ENCODE measurements around the gene ORM2.
"Not testable (repeated sequence)": the region's sequence is repeated elsewhere in the genome, so short reads cannot be mapped to it uniquely, and the experiment has no call there.

ORM2 gene

DNA sequence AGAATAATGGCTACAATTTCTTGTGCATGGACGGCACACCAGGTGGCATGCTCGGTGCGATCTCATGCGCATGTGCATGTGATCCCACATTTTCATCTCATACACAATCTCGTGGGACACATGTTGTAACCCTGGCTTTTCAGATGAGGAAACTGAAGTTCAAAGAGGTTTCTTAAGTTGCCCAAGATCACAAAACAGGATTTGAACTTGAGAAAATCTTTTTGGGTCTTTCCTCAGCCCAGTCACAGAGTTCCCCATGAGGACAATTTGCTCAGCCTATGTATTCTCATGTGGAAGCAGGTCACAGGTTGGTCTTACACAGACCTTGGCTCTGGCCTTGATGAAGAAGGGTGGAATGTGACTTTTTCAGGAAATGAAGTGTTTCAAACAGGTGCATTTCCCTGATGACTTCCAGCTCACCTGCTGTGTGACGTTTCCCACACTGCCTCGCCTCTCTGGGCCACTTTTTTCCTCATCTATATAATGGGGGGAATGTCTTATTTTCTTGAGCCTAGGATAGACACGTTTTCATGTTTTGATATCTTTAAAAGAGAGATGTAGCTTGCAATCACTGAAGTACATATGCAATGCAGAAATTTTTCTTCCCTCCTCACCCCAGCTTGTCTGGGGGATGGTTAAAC is 13.8 kb upstream of the ORM2 start:
- no peak for FAIRE-seq

DNA sequence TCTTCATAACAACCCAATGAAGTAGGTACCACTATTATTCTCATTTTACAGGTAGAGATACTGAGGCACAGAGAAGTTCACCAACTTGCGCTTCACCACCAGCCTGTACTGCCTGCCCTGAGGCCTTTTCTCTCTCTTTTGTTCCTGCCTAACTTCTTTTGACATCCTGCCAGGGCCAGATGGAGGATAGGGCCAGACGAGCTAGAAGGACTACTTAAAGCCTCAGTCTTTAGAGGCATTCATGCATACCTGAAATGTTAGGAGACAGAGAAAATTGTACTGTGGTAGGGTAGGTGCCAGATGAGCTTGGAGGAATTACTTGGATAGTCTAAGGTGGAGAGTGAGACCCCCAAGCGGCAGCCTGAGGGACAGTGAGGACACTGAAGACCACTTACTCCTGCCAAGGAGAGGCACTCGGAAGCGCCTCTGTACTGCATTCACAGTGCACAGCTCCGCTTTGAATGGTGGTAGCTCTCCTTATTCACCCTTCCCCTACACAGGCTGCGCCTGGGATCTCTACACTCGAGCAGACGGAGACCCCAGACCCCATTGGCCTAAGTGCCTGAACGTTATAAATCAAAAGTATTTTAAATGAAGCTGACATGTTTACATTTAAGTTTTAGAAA is 13.0 kb upstream of the ORM2 start:
- FAIRE-seq = no peak

DNA sequence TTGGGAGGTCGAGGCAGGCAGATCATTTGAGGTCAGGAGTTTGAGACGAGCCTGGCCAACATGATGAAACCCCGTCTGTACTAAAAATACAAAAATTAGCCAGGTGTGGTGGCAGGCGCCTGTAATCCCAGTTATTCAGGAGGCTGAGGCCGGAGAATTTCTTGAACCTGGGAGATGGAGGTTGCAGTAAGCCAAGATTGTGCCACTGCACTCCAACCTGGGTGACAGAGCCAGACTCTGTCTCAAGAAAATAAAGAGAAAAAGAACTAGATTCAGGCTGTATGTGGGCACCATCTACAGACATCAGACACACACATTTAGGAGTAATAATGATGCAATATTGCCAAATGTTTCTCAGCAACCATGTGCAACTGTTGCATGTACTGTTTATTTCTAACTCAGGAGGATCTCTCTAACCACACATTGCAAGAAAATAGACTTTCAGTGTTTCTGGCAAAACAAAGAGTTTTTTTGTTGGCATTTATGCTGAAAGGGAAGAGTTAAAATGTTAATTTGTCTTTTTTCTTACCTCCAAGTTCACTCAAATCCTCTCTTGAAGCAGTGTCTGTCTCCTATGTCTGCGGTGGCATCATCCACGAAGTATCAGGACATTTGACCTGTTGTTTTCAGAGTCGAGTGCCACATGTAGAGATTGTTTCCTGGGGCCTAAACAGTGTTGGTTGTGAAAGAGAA is 11.9 kb upstream of the ORM2 start:
- FAIRE-seq = no peak

DNA sequence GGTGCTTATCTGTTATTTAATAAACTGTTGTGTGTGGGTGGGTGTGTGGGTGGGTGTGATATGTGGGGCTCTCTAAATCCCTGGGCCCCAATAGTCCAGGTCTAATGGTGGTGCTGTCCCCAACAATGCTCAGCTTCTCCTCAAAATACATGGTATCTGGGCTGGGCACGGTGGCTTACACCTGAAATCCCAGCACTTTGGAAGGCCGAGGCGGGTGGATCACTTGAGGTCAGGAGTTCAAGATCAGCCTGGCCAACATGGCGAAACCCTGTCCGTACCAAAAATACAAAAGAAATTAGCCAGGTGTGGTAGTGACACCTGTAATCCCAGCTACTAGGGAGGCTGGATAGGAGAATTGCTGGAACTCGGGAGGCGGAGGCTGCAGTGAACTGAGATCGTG is 11.3 kb upstream of the ORM2 start:
- no peak for FAIRE-seq

DNA sequence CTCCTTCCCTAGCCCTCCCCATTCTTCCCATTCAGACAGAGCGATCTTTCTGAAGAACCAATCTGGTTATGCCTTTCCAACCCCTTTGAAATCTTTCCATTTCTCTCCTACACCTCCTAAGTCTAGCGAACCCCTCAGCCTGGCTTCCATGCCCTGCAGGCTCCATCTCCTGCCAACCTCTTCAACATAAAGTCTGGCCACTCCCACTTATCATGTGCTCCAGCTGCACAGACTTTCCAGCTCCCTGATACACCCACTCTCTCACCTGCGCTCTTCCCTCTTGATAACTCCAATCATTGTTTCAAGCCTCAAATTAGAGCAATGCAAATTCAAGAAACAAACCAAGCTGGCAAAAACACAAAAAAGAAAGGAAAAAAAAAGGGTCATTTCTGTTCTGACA is 10.5 kb upstream of the ORM2 start:
- FAIRE-seq = no peak

DNA sequence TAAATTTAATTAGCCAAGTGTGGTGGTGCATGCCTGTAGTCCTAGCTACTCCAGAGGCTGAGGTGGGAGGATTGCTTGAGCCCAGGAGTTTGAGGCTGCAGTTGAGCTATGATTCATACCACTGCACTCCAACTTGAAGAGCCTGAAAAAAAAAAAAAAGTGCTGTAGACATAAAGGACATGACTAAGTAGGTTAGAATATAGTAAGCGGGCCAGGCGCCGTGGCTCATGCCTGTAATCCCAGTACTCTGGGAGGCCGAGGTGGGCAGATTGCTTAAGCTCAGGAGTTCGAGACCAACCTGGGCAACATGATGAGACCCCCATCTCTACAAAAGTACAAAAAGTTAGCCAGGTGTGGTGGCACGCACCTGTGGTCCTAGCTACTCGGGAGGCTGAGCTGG is 9.0 kb upstream of the ORM2 start:
- not testable (repeated sequence) for FAIRE-seq

DNA sequence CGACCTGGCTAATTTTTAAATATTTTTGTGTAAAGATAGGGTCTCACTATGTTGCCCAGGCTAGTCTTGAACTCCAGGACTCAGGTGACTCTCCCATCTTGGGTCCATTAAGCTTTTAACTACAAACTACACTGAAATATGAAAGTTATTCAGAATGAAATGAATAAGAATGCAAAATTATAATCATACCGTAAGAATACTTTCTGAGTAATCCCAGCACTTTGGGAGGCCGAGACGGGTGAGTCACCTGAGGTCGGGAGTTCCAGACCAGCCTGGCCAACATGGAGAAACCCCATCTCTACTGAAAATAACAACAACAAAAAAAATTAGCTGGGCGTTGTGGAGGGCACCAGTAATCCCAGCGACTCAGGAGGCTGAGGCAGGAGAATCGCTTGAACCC is 7.9 kb upstream of the ORM2 start:
- FAIRE-seq = no peak

DNA sequence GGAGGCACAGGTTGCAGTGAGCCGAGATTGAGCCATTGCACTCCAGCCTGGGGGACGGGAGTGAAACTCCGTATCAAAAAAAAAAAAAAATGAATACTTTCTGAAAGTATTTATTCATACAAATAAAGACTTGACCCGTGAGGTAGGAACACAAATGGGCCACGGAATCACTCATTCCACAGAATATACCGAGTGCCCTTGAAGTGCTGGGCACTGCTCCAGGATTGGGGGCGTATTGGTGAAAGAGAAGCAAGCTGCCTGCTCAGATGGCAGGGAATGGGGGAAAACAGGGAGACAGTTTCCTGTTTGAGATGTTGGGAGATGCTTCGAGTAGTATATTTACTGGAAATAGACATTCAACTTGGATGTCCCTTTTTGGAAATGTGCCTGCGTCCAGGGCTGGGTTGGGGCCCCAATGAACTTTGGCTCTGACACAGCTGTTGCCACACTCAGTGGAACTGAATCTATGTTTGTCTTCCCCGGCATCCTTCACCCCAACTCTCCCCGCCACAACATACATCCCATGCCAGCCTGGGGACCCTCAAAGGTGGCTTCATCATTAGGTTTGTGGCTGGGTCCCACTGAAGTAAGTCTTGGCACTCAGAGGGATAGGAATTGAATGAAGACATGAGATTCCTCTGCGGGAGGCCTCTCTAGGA is 7.4 kb upstream of the ORM2 start:
- FAIRE-seq = not testable (repeated sequence)

DNA sequence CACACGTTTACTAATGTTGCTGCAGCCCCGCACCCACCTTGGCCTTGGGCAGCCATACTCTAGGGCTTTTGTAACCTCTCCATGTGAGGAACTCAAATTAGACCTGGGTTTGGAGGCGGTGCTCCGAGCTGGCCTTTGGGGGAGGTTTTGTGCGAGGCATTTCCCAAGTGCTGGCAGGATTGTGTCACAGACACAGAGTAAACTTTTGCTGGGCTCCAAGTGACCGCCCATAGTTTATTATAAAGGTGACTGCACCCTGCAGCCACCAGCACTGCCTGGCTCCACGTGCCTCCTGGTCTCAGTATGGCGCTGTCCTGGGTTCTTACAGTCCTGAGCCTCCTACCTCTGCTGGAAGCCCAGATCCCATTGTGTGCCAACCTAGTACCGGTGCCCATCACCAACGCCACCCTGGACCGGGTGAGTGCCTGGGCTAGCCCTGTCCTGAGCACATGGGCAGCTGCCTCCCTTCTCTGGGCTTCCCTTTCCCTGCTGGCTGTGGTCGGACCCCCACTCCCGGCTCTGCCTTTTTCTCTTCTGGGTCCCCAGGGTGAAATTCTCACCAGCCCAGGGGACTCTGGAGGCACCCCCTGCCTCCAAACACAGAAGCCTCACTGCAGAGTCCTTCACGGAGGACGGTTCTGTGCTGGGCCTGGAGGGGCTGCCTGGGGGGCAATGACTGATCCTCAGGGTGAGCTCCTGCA is 6.7 kb upstream of the ORM2 start, which contains the start of gene ORM1:
Gene ORM1 (plus strand): TSS at position 268 of the 701 bp plus-strand sequence. CDS start 36 bp downstream, at position 304.
- FAIRE-seq = not testable (repeated sequence)

DNA sequence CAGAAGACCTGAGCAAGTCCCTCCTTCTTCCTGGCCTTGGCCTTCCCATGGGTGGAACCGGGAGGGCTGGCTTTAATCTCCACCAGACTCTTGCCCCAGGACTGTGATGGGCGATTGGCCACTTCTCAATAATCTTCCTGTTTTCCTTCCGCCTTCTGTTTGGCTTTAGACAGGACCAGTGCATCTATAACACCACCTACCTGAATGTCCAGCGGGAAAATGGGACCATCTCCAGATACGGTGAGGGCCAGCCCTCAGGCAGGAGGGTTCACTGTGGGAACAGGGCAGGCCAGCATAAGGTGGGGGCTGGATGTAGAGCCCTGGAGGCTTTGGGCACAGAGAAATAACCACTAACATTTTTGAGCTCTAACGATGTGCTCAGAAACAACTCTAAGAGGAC is 5.8 kb upstream of the ORM2 start:
- not testable (repeated sequence) for FAIRE-seq

DNA sequence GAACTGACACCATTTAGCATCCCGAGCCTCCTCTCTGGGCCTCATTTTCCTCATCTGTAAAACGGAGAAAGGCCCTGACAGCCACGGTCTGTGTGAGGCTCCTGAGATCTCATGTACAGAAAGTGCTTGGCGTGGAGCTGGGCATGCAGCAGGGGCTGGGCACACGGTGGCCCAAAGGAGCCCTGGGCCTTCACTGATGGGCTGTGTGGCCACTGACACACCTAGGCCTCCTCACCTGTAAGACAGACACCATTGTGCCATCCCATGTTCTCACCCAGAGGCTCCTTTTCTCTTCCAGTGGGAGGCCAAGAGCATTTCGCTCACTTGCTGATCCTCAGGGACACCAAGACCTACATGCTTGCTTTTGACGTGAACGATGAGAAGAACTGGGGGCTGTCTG is 5.2 kb upstream of the ORM2 start:
- FAIRE-seq = no peak

DNA sequence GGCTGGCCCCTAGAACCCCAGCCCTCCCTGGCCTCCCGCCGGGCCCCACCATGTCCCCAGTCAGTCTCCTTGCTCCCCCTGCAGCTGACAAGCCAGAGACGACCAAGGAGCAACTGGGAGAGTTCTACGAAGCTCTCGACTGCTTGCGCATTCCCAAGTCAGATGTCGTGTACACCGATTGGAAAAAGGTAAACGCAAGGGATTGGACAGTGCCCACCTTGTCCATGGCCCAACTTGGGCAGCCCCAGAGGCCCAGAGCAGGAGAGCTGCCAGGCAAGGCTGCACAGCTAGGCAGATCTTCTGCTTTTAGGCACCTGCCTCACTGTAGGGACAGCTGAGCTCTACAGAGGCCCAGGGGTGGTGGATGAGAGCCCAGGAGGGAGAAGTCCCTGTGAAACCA is 4.7 kb upstream of the ORM2 start:
- not testable (repeated sequence) for FAIRE-seq

DNA sequence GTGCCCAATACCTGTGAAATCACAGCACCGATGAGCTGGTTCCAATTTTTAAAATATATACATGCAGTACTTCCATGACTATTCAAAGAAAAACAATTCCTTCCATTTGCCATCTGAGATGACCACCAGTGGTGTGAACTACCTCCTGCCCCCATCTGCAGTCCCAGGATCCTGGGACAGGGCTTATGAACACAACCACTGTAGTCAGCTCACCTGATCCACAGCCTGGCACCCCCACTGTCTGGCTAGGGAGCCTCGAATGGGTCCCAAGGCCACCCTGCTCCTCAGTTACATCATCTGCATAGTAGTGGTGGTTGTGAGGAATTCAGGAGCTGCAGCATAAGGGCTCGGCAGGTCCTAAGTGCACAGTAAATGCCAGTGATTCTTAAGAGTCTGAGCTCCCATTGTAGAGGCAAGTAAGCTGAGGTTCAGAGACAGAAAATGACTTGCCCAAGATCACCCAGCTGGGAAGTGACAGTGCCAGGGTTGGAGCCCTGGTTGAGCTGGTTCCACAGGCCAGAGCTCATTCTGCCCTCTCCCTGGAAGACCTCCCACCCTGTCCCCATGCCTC is 3.9 kb upstream of the ORM2 start:
- not testable (repeated sequence) for FAIRE-seq

DNA sequence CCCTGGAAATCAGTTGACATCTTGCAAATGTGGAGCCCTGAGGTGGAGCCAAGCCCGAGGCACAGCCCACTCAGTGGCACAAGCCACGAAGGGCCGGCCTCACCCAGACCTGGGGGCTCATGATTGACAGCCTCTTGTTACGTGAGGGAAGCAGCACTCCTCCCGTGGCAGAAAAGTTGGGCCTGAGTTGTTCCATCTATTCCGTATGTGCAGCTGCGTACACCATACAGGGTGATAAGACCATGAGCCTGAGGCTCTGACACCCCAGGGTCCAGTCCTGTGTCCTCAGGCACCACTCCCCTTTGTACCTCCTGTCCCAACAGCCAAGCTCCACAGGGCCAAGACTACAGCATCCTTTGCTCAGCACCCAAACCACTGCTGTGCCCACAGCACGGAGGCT is 1.9 kb upstream of the ORM2 start:
- FAIRE-seq = no peak

DNA sequence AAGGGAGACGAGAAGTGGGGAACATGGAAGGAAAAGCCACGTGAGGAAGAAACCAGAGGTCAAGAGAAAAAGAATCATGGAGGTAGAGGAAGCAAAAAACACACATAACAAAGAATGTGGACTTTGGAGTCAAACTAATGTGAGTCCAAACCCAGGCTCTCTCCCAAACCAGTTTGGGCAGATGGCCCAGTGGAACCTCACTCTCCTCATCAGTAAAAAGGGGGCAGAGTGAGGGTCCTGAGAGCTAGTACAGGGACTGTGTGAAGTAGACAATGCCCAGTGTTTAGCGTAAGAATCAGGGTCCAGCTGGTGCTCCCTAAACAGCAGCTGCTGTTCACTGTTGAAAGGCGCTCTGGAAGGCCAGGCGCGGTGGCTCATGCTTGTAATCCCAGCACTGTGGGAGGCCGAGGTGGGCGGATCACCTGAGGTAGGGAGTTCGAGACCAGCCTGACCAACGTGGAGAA is 1.3 kb upstream of the ORM2 start:
- FAIRE-seq = not testable (repeated sequence)

DNA sequence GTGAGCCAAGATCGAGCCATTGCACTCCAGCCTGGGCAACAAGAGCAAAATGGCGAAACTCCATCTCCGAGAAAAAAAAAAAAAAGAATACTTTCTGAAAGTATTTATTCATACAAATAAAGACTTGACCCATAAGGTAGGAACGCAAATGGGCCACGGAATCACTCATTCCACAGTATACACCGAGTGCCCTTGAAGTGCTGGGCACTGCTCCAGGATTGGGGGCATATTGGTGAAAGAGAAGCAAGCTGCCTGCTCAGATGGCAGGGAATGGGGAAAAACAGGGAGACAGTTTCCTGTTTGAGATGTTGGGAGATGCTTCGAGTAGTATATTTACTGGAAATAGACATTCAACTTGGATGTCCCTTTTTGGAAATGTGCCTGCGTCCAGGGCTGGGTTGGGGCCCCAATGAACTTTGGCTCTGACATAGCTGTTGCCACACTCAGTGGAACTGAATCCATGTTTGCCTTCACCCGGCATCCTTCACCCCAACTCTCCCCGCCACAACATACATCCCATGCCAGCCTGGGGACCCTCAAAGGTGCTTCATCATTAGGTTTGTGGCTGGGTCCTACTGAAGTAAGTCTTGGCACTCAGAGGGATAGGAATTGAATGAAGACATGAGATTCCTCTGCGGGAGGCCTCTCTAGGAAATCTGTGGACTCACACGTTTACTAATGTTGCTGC is 588 bp upstream of the ORM2 start:
- FAIRE-seq = not testable (repeated sequence)

DNA sequence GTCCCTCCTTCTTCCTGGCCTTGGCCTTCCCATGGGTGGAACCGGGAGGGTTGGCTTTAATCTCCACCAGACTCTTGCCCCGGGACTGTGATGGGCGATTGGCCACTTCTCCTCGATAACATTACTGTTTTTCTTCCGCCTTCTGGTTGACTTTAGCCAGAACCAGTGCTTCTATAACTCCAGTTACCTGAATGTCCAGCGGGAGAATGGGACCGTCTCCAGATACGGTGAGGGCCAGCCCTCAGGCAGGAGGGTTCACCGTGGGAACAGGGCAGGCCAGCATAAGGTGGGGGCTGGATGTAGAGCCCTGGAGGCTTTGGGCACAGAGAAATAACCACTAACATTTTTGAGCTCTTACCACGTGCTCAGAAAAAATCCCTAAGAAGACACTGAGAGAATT is 967 bp downstream of the ORM2 start:
- no peak for FAIRE-seq

DNA sequence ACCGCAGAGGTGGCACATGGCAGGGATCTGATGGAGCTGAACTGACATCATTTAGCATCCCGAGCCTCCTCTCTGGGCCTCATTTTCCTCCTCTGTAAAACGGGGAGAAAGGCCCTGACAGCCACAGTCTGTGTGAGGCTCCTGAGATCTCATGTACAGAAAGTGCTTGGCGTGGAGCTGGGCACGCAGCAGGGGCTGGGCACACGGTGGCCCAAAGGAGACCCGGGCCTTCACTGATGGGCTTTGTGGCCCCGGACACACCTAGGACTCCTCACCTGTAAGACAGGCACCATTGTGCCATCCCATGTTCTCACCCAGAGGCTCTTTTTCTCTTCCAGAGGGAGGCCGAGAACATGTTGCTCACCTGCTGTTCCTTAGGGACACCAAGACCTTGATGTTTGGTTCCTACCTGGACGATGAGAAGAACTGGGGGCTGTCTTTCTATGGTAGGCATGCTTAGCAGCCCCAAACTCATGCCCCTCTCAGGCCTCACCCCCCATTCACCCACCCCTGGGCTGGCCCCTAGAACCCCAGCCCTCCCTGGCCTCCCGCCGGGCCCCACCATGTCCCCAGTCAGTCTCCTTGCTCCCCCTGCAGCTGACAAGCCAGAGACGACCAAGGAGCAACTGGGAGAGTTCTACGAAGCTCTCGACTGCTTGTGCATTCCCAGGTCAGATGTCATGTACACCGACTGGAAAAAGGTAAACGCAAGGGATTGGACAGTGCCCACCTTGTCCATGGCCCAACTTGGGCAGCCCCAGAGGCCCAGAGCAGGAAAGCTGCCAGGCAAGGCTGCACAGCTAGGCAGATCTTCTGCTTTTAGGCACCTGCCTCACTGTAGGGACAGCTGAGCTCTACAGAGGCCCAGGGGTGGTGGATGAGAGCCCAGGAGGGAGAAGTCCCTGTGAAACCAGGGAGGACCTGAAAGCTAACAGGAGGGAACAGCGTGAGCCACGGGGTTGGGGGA is 1.8 kb downstream of the ORM2 start:
- not testable (repeated sequence) for FAIRE-seq

DNA sequence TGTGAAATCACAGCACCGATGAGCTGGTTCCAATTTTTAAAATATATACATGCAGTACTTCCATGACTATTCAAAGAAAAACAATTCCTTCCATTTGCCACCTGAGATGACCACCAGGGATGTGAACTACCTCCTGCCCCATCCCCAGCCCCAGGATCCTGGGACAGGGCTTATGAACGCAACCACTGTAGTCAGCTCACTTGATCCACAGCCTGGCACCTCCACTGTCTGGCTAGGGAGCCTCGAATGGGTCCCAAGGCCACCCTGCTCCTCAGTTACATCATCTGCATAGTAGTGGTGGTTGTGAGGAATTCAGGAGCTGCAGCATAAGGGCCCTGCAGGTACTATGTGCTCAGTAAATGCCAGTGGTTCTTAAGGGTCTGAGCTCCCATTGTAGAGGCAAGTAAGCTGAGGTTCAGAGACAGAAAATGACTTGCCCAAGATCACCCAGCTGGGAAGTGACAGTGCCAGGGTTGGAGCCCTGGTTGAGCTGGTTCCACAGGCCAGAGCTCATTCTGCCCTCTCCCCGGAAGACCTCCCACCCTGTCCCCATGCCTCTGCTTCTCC is 2.9 kb downstream of the ORM2 start:
- FAIRE-seq = not testable (repeated sequence)

DNA sequence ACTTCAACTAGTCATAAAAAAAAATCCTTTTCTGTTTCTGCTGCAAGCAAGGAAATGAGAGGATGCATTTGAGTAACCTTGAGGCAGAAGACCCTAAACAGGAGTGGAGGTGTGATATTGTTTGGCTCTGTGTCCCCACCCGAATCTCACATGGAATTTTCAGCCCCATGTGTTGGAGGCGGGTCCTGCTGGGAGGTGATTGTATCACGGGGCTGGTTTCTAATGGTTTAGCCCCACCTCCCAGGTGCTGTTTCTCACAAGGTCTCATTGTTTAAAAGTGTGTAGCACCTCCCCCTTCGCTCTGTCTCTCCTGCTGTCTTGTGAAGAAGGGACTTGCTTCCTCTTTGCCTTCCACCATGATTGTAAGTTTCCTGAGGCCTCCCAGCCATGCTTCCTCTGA is 4.0 kb downstream of the ORM2 start:
- FAIRE-seq = not testable (repeated sequence)
